Pulmonary artery endothelial cell (primary cell): ENCODE data around the gene CTNND1. TPM values are rescaled to one million over a fixed set of nuclear protein-coding genes. Genes with fewer than 3 reads are reported as not detected.

Source experiments
- total RNA-seq: library from RNA; depleted of rRNA; stranded (reverse); fragments of >200 nt; gene quantifications from 2 replicates; pipeline ENCODE4 v1.2.3, GENCODE V29; 2014

The CTNND1 gene
- total RNA-seq, 1 donor from 2014 or later: 174 TPM

Other genes with a start within 250 kb of the CTNND1 start
- gene SLC43A1, start 246.1 kb upstream of the CTNND1 start, total RNA-seq: 14.1 and 15.6 TPM in 2 replicates
- gene TIMM10, start 231.0 kb upstream of the CTNND1 start, total RNA-seq: 52.2 and 74.4 TPM in 2 replicates
- gene SMTNL1, start 224.2 kb upstream of the CTNND1 start, total RNA-seq: not detected in 2 replicates
- gene UBE2L6, start 194.1 kb upstream of the CTNND1 start, total RNA-seq: 34.5 and 47.3 TPM in 2 replicates
- 0.11 TPM in 1 of 2 replicates, not detected in the other for gene SERPING1, start 164.1 kb upstream of the CTNND1 start, total RNA-seq
- 0.14 and 0.20 TPM in 2 replicates for gene YPEL4, start 111.9 kb upstream of the CTNND1 start, total RNA-seq
- 22.9 and 26.0 TPM in 2 replicates for gene CLP1, start 104.0 kb upstream of the CTNND1 start, total RNA-seq
- gene ZDHHC5, start 93.7 kb upstream of the CTNND1 start, total RNA-seq: 39.4 and 43.8 TPM in 2 replicates
- gene MED19, start 49.6 kb upstream of the CTNND1 start, total RNA-seq: 16.7 and 18.5 TPM in 2 replicates
- 53.2 and 85.0 TPM in 2 replicates for gene TMX2, start 49.2 kb upstream of the CTNND1 start, total RNA-seq
- gene SELENOH, start 20.3 kb upstream of the CTNND1 start, total RNA-seq: 60.6 and 86.0 TPM in 2 replicates
- gene BTBD18, start 10.0 kb upstream of the CTNND1 start, total RNA-seq: not detected in 2 replicates